ENCODE data around the gene PANX2.

The PANX2 gene

DNA sequence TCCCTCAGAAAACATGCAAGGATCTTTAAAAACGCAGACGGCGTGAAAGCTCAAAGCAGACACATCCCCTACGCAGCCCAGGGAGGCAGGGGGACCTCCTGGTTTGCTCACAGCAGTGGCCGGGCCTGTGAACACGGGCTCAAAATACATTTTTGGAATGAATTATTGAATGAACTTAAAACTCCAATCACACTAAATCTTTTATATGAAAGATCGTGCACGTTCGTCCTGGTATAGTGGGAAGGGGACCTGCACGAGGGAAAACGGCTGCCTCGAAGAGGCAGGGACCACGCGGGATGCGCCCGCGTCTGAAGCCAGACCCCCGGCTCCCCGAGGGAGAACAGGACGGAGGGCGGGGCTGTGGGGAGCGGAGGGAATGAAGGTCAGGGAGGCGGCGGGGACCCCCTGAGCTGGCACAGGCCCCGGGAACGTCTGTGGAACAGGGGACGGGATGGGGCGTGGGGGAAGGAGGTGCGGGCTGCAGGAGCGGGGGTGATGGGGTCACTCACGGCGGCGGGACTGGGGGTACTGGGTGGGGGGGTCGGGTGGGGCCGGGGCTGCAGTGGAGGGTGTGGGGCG is 1.3 kb upstream of the PANX2 start:
- Histone ChIP-seq H3K4me3 (IDR thresholded peaks at IDR 0.05; ENCODE audit: insufficient read depth, low read depth, low read length) (no peak overlapping the region), H3K9ac (peak overlapping the region; percentile 55; the same call in 1 of the 2 replicates), H3K27me3 (ENCODE audit: insufficient read depth, low read depth) (no peaks in the 10 kb centered on the region), H3K79me2 (ENCODE audit: insufficient read depth, low read depth) (no peaks in the 10 kb centered on the region), H3K27ac (no peak overlapping the region), H4K20me1 (ENCODE audit: insufficient read depth) (no peaks in the 10 kb centered on the region), H3K36me3 (ENCODE audit: insufficient read depth) (no peaks in the 10 kb centered on the region), H3K4me2 (no peak overlapping the region; the same call in 1 of the 2 replicates), H3K4me1 (ENCODE audit: low read depth, poor library complexity, severe bottlenecking) (no peaks in the 10 kb centered on the region), H2AFZ (ENCODE audit: low read depth) (no peak overlapping the region)
- TF ChIP-seq, protein P1, sequence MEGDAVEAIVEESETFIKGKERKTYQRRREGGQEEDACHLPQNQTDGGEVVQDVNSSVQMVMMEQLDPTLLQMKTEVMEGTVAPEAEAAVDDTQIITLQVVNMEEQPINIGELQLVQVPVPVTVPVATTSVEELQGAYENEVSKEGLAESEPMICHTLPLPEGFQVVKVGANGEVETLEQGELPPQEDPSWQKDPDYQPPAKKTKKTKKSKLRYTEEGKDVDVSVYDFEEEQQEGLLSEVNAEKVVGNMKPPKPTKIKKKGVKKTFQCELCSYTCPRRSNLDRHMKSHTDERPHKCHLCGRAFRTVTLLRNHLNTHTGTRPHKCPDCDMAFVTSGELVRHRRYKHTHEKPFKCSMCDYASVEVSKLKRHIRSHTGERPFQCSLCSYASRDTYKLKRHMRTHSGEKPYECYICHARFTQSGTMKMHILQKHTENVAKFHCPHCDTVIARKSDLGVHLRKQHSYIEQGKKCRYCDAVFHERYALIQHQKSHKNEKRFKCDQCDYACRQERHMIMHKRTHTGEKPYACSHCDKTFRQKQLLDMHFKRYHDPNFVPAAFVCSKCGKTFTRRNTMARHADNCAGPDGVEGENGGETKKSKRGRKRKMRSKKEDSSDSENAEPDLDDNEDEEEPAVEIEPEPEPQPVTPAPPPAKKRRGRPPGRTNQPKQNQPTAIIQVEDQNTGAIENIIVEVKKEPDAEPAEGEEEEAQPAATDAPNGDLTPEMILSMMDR (conservative IDR thresholded peaks at IDR 0.05; ENCODE audit: low read depth, low read length): no peak

GRCh38 chr22:50169774-50170341 is 673 bp upstream of the PANX2 start:
- Histone ChIP-seq H3K4me1 (ENCODE audit: low read depth, poor library complexity, severe bottlenecking) (no peaks in the 10 kb centered on the region), H2AFZ (ENCODE audit: low read depth) (no peak overlapping the region), H3K36me3 (ENCODE audit: insufficient read depth) (no peaks in the 10 kb centered on the region), H3K4me3 (IDR thresholded peaks at IDR 0.05; ENCODE audit: insufficient read depth, low read depth, low read length) (no peak overlapping the region), H3K27me3 (ENCODE audit: insufficient read depth, low read depth) (no peaks in the 10 kb centered on the region), H4K20me1 (ENCODE audit: insufficient read depth) (no peaks in the 10 kb centered on the region), H3K79me2 (ENCODE audit: insufficient read depth, low read depth) (no peaks in the 10 kb centered on the region), H3K27ac (no peak overlapping the region), H3K9ac (peak overlapping the region; percentile 55; the same call in 1 of the 2 replicates), H3K4me2 (no peak overlapping the region)
- TF ChIP-seq, protein P1 (conservative IDR thresholded peaks at IDR 0.05; ENCODE audit: low read depth, low read length): no peak

DNA sequence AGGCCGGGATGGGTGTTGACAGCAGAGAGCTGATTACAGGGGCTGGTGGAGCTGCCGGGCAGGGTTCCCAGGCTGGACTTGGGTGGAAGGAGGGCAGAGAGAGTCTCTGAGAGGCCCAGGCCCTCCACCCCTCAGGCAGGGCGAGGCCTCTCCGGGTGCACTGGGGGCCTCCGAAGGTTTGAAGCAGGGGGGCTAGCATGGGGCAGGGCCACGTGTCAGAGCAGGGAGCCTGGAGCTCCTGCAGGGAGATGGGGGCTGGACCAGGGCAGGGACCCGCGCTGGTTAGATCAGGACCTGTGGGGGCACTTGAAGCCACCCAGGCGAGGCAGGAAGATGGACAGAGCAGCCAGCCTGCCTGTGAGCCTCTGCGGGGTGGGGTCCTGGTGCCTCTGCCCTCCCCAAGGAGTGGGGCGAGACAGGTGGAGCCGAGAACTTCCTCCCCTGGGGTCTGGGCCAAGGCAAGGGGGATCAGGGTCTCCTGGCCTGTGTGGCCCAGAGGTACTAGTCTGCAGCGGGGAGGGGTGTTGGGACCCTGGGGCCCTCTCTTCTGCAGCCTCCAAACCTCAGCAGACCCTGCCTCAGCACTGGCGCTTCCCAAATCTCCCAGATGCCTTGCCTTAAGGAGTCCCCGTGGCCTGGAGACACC is 911 bp downstream of the PANX2 start:
- Histone ChIP-seq H2AFZ (ENCODE audit: low read depth) (no peak overlapping the region), H3K27me3 (ENCODE audit: insufficient read depth, low read depth) (no peaks in the 10 kb centered on the region), H4K20me1 (ENCODE audit: insufficient read depth) (no peaks in the 10 kb centered on the region), H3K79me2 (ENCODE audit: insufficient read depth, low read depth) (no peaks in the 10 kb centered on the region), H3K4me2 (no peak overlapping the region), H3K36me3 (ENCODE audit: insufficient read depth) (no peaks in the 10 kb centered on the region), H3K4me3 (IDR thresholded peaks at IDR 0.05; ENCODE audit: insufficient read depth, low read depth, low read length) (no peak overlapping the region), H3K4me1 (ENCODE audit: low read depth, poor library complexity, severe bottlenecking) (no peaks in the 10 kb centered on the region), H3K9ac (no peak overlapping the region), H3K27ac (no peak overlapping the region)
- TF ChIP-seq, protein P1 (conservative IDR thresholded peaks at IDR 0.05; ENCODE audit: low read depth, low read length): no peak

DNA sequence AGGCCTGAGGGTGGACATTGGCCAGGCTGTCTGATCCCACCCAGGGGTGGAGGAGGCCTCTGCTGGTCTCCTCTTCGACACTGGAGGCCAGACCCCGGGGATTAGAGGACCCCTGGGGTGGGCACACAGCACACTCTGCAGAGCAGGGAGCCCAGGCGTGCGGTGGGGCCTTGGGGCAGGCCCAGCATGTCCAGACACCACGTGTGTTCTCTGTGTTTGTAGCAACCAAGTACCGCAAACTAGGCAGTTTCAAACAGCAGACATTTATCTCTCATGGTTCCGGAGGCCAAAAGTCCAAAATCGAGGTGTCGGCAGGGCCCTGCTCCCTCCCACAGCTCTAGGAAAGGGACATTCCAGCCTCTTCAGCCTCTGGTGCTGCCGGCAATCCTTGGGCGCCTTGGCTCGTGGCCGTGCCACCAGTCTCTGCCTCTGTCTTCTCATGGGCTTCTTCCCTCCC is 1.5 kb downstream of the PANX2 start:
- Histone ChIP-seq H4K20me1 (ENCODE audit: insufficient read depth) (no peaks in the 10 kb centered on the region), H3K27me3 (ENCODE audit: insufficient read depth, low read depth) (no peaks in the 10 kb centered on the region), H3K4me3 (IDR thresholded peaks at IDR 0.05; ENCODE audit: insufficient read depth, low read depth, low read length) (no peak overlapping the region), H3K4me2 (no peak overlapping the region), H3K4me1 (ENCODE audit: low read depth, poor library complexity, severe bottlenecking) (no peaks in the 10 kb centered on the region), H3K27ac (no peak overlapping the region), H3K9ac (no peak overlapping the region), H3K79me2 (ENCODE audit: insufficient read depth, low read depth) (no peaks in the 10 kb centered on the region), H3K36me3 (ENCODE audit: insufficient read depth) (no peaks in the 10 kb centered on the region), H2AFZ (ENCODE audit: low read depth) (no peak overlapping the region)
- TF ChIP-seq, protein P1 (conservative IDR thresholded peaks at IDR 0.05; ENCODE audit: low read depth, low read length): no peak

All from KMS-11 (cell line).